ENCODE results near the gene SLC5A4. TPM values are rescaled to one million over a fixed set of nuclear protein-coding genes. Genes with fewer than 3 reads are reported as not detected.

Gene SLC5A4
- total and polyA plus RNA-seq, 10 of the 15 experiments (the other 5 are each of a cell fraction or from before 2014, with no cell fraction given) = not detected

GRCh38 chr22:32175683-32176644 lies 79.2 kb downstream of the SLC5A4 start:
- Histone ChIP-seq H3K4me3 (no peak overlapping the region), H3K4me2 (ENCODE audit: control insufficient read depth, insufficient read depth) (no peak overlapping the region), H3K79me2 (ENCODE audit: control insufficient read depth, insufficient read depth, low read length) (no peaks in the 10 kb centered on the region), H3K36me3 (ENCODE audit: control insufficient read depth in 2 of 2, insufficient read depth in 2 of 2, low read length in 1 of 2) (no peaks in the 10 kb centered on the region), H4K20me1 (ENCODE audit: control insufficient read depth, insufficient read depth) (no peaks in the 10 kb centered on the region), H3K27me3 (replicated peaks in 1 of 2; ENCODE audit: control insufficient read depth in 2 of 2, insufficient read depth in 2 of 2, low read length in 1 of 2) (peaks cover 0 to 4% of the 10 kb centered on the region in 2 experiments; a peak in 2 of 4 replicates), H3K9ac (ENCODE audit: control insufficient read depth, insufficient read depth, low read length) (no peak overlapping the region), H3K27ac (ENCODE audit: control insufficient read depth, insufficient read depth) (no peak overlapping the region), H3K4me1 (ENCODE audit: control insufficient read depth, insufficient read depth, low read length) (no peaks in the 10 kb centered on the region), H2AFZ (ENCODE audit: control insufficient read depth, low read depth, low read length) (no peak overlapping the region), H3K9me3 (replicated peaks; ENCODE audit: control insufficient read depth, insufficient read depth, low read length) (no peaks in the 10 kb centered on the region)
- RAD21 ChIA-PET (ENCODE audit: unreplicated experiment) = no interaction called here
- WGBS (ENCODE audit: insufficient coverage, insufficient replicate concordance, low lambda C conversion rate, missing lambda C conversion rate) = 29% methylated on average over 66 of the region's 73 CpGs
- SMC1A ChIA-PET (ENCODE audit: uncharacterized antibody, unreplicated experiment) = no interaction called here
- TF ChIP-seq TCF12 (IDR thresholded peaks at IDR 0.05; ENCODE audit: low read depth, low read length) = no peak
- no peak for TF ChIP-seq E2F8 (IDR thresholded peaks at IDR 0.05; ENCODE audit: low read depth, partially characterized antibody)
- TF ChIP-seq POU2F2 (IDR thresholded peaks at IDR 0.05; ENCODE audit: borderline replicate concordance, low read depth, low read length) = no peak
- no peak for TF ChIP-seq RAD51 (IDR thresholded peaks at IDR 0.05)
- TF ChIP-seq, protein P1, sequence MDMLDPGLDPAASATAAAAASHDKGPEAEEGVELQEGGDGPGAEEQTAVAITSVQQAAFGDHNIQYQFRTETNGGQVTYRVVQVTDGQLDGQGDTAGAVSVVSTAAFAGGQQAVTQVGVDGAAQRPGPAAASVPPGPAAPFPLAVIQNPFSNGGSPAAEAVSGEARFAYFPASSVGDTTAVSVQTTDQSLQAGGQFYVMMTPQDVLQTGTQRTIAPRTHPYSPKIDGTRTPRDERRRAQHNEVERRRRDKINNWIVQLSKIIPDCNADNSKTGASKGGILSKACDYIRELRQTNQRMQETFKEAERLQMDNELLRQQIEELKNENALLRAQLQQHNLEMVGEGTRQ (IDR thresholded peaks at IDR 0.05; ENCODE audit: borderline replicate concordance, low read depth, low read length) = no peak
- no peak for TF ChIP-seq NFYB (IDR thresholded peaks at IDR 0.05; ENCODE audit: insufficient read depth, low read depth, low read length)
- no peak for TF ChIP-seq ESRRA (IDR thresholded peaks at IDR 0.05; ENCODE audit: low read length)
- TF ChIP-seq CREM (IDR thresholded peaks at IDR 0.05; ENCODE audit: low read depth) = no peak
- no peak for TF ChIP-seq NBN (IDR thresholded peaks at IDR 0.05)
- TF ChIP-seq ZSCAN29 (IDR thresholded peaks at IDR 0.05) = no peak
- no peak for TF ChIP-seq SIX5 (IDR thresholded peaks at IDR 0.05; ENCODE audit: low read depth, low read length, severe bottlenecking)
- no peak for TF ChIP-seq YY1 (IDR thresholded peaks at IDR 0.05; ENCODE audit: low read depth, low read length)
- TF ChIP-seq MYB (IDR thresholded peaks at IDR 0.05; ENCODE audit: borderline replicate concordance, low read depth, low read length) = no peak
- TF ChIP-seq ETV6 (conservative IDR thresholded peaks at IDR 0.05 in 1 of 2, IDR thresholded peaks at IDR 0.05 in 1 of 2; ENCODE audit: borderline replicate concordance in 1 of 2, low read depth in 1 of 2) = no peak
- TF ChIP-seq MTA3 (IDR thresholded peaks at IDR 0.05; ENCODE audit: borderline replicate concordance, low read length) = no peak
- TF ChIP-seq ATF2 (IDR thresholded peaks at IDR 0.05; ENCODE audit: low read length) = no peak
- no peak for TF ChIP-seq SKIL (IDR thresholded peaks at IDR 0.05; ENCODE audit: low read depth, poor library complexity, severe bottlenecking)
- POLR2A ChIA-PET = no interaction called here
- CTCF ChIA-PET = no interaction called here
- no peak for ATAC-seq
- DNase-seq (ENCODE audit: low read depth, low spot score) = no peak
- BruUV-seq (replicated peaks) = no TSS peak
- intact Hi-C loops (cut with micrococcal nuclease; ENCODE audit: unreplicated experiment) = no loop called here
- in situ Hi-C loops (cut with MboI) = no loop called here
- no peak for FAIRE-seq
